Measurements from ENCODE around the gene JUN.

Gene JUN

DNA sequence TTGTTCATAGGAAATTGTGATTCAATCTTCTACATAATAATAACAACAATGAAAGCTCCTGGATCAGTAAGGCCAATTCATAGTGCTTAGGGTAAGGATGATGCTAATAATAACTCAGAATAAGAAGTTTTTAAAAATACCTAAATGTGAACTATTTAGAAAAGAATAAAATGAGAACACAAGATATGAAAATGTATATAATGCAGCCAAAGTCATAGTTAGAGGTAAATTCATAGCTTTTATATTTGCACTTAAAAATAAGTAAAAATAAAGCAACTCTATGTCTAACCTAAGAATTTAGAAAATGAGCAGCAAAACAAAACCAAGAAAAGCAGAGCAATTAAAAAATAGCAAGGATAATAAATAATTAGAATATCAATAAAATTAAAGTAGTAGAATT is 43.5 kb upstream of the JUN start:
- TF ChIP-seq TAF1 (IDR thresholded peaks at IDR 0.05; ENCODE audit: borderline replicate concordance, insufficient read depth, low read length): no peak
- no peak for TF ChIP-seq REST (IDR thresholded peaks at IDR 0.05; ENCODE audit: insufficient read depth in 1 of 2, low read depth in 2 of 2, low read length in 2 of 2)

GRCh38 chr1:58824753-58825389 is 41.0 kb upstream of the JUN start:
- TF ChIP-seq SIN3A (IDR thresholded peaks at IDR 0.05; ENCODE audit: borderline replicate concordance, insufficient read depth, low read length) (no peak), TAF1 (IDR thresholded peaks at IDR 0.05; ENCODE audit: borderline replicate concordance, insufficient read depth, low read length) (no peak), POLR2AphosphoS5 (IDR thresholded peaks at IDR 0.05; ENCODE audit: low read depth, low read length) (no peak), FOXP2 (optimal IDR thresholded peaks at IDR 0.05; ENCODE audit: borderline replicate concordance, extremely low read depth, extremely low read length, insufficient read depth) (no peak)

DNA sequence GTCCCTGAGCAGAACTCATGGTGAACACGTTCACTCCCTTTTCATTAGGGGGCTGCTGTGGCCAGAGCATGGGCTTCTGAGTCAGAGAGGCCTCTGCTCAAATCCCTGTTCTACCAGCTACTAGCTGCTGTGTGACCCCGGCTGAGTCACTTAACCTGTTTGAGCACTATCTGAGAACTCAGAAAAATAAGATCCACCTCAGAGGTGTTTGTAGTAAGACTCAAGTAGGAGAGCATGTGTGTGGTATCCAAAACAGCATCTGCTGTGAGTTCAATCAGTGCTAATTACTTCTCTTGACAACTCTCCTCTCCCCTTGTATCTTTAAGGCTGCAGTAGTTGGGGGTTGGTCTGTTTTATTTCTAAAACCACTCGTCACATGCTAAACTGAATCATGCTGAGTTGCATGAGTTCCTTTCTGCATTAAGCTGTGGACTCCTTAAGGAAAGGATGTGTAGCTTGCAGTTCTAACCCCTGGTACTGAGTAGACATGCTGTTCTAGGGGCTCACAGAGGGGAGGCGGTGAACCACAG is 39.7 kb upstream of the JUN start:
- no peak for TF ChIP-seq POLR2AphosphoS5 (IDR thresholded peaks at IDR 0.05; ENCODE audit: low read depth, low read length)
- no peak for TF ChIP-seq REST (IDR thresholded peaks at IDR 0.05; ENCODE audit: insufficient read depth in 1 of 2, low read depth in 2 of 2, low read length in 2 of 2)
- TF ChIP-seq TAF1 (IDR thresholded peaks at IDR 0.05; ENCODE audit: borderline replicate concordance, insufficient read depth, low read length): no peak

DNA sequence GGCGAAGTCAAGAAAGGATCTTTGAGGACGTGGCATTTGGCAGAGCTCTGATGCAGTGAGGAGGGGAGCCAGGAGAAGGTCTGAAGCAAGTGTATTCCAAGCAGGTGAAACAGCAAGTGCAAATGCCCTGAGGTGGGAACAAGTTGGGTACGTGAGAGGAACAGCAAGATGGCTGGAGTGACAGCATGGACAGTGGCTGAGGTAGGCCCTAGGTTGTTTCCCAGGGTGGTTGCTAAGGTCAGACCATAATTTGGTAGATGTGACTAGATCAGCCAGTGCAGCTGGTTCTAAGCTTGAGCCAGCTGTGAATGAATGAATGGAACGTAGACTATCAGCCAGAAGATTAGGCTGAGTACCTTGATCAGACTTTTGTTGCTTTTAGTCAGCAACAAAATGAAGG is 37.5 kb upstream of the JUN start:
- TF ChIP-seq POLR2AphosphoS5 (IDR thresholded peaks at IDR 0.05; ENCODE audit: low read depth, low read length) (no peak), TAF1 (IDR thresholded peaks at IDR 0.05; ENCODE audit: borderline replicate concordance, insufficient read depth, low read length) (no peak), SIN3A (IDR thresholded peaks at IDR 0.05; ENCODE audit: borderline replicate concordance, insufficient read depth, low read length) (no peak), FOXP2 (optimal IDR thresholded peaks at IDR 0.05; ENCODE audit: borderline replicate concordance, extremely low read depth, extremely low read length, insufficient read depth) (no peak), REST (IDR thresholded peaks at IDR 0.05; ENCODE audit: insufficient read depth in 1 of 2, low read depth in 2 of 2, low read length in 2 of 2) (no peak)

- TF ChIP-seq REST (IDR thresholded peaks at IDR 0.05; ENCODE audit: insufficient read depth in 1 of 2, low read depth in 2 of 2, low read length in 2 of 2) (no peak), FOXP2 (optimal IDR thresholded peaks at IDR 0.05; ENCODE audit: borderline replicate concordance, extremely low read depth, extremely low read length, insufficient read depth) (no peak)
Observed at GRCh38 chr1:58818976-58819375, 35.1 kb upstream of the JUN start.

All from PFSK-1 (cell line).